Activated CD8-positive, alpha-beta T cell treated with anti-CD3 and anti-CD28 coated beads, Interleukin-2, amount 10 ng/mL, durations not matched to agents 7 days and 5 days (primary cell): Measurements from ENCODE around the gene POTEF. TPM values are rescaled to one million over a fixed set of nuclear protein-coding genes. Genes with fewer than 3 reads are reported as not detected.
"Not testable (repeated sequence)": the region's sequence is repeated elsewhere in the genome, so short reads cannot be mapped to it uniquely, and the experiment has no call there.

Experiments
- ATAC-seq: fragments of 150-1000 bp; cut with Tn5 transposase; one replicate; pipeline ENCODE4 v1.10.0; 2021; ENCODE audit warnings: moderate library complexity
- CTCF ChIA-PET: fragments of 350-600 bp; sonication (Branson Sonifier 250); formaldehyde crosslinking; loops from one replicate; lab custom pipeline; 2021; ENCODE audit warnings: antibody characterized with exemption; lab: Charles Lee
- POLR2A ChIA-PET: fragments of 350-600 bp; sonication (Branson Sonifier 250); formaldehyde crosslinking; loops from one replicate; lab custom pipeline; 2021; ENCODE audit warnings: antibody characterized with exemption; lab: Charles Lee
- DNase-seq: peaks from one replicate; pipeline ENCODE4 v3.0.0-alpha.2; 2020
- H3K27ac Mint-ChIP-seq: one replicate; pipeline ENCODE4 v1.8.0; 2021; ENCODE audit warnings: mild to moderate bottlenecking, mixed read lengths
- H3K27me3 Mint-ChIP-seq: one replicate; pipeline ENCODE4 v1.8.0; 2021; ENCODE audit warnings: low read depth, mixed read lengths
- H3K36me3 Mint-ChIP-seq: one replicate; pipeline ENCODE4 v1.8.0; 2021; ENCODE audit warnings: low read depth, mixed read lengths
- H3K4me1 Mint-ChIP-seq: one replicate; pipeline ENCODE4 v1.8.0; 2021; ENCODE audit warnings: low read depth, mixed read lengths
- H3K4me3 Mint-ChIP-seq: one replicate; pipeline ENCODE4 v1.8.0; 2021; ENCODE audit warnings: mild to moderate bottlenecking, mixed read lengths
- H3K9me3 Mint-ChIP-seq: one replicate; pipeline ENCODE4 v1.8.0; 2022; ENCODE audit warnings: mixed read lengths; ENCODE audit not compliant: insufficient read depth
- total RNA-seq, 2 experiments: library from RNA; stranded (reverse); gene quantifications; one replicate each; pipeline ENCODE4 v1.2.3, GENCODE V29; 2021

The POTEF gene
- total RNA-seq, 2 experiments from 2014 or later = not detected

DNA sequence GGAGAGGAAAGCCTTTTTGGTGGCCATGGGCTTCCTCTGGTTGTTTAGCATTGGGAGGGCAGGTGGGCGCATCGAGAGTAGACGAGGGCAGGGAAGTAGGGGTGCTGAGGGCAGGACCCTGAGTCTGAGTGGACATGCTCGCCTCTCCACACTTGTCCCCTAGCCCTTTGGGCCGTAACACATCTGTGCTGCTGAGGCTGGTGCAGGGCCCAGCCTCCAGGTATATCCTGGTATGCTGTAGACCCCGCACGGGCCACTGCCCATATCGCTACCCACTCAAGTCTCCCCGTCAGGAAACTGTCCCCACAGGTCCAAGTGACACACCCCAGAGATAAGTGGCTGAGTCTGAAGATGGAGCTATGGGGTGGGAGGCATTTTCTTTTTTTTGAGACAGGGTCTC is 29.6 kb upstream of the POTEF start:
- ATAC-seq (no peak), DNase-seq (no peak)
- H3K4me1 Mint-ChIP-seq = peaks cover 20% of the 10 kb centered on the region
- H3K27ac Mint-ChIP-seq = peak overlapping the region; percentile 79
- no peaks in the 10 kb centered on the region for H3K9me3 Mint-ChIP-seq
- POLR2A ChIA-PET = no interaction called here
- peaks cover 29% of the 10 kb centered on the region for H3K36me3 Mint-ChIP-seq
- no peak overlapping the region for H3K4me3 Mint-ChIP-seq
- no peaks in the 10 kb centered on the region for H3K27me3 Mint-ChIP-seq
- CTCF ChIA-PET = no interaction called here

DNA sequence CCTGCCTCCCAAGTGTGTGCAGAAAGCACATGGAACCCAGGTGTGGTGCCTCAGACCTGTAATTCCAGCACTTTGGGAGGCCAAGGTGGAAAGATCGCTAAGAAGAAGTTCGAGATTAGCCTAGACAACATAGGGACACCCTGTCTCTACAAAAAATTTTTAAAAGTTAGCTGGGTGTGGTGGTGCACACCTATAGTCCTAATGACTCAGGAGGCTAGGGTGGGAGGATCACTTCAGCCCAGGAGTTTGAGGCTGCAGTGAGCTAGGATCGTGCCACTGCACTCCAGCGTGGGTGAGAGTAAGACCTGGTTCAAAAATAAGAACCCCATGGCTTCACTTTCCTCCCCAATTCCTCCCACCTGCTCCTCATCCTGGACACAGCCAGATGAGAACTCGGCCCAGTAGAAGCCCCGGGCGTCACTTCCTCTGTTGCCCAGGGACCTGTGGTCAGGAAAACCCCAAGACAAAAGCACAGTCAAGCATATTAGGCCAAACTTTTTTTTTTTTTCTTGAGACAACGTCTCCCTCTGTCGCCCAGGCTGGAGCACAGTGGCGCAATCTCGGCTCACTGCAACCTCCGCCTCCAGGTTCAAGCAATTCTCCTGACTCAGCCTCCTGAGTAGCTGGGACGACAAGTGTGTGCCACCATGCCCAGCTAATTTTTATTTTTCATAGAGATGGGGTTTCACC is 28.9 kb upstream of the POTEF start:
- CTCF ChIA-PET, H3K27me3 Mint-ChIP-seq, DNase-seq, ATAC-seq, H3K4me3 Mint-ChIP-seq, H3K9me3 Mint-ChIP-seq, POLR2A ChIA-PET: not testable (repeated sequence)
- Mint-ChIP-seq H3K36me3 (peaks cover 32% of the 10 kb centered on the region), H3K4me1 (peaks cover 20% of the 10 kb centered on the region), H3K27ac (peak overlapping the region; percentile 79)

DNA sequence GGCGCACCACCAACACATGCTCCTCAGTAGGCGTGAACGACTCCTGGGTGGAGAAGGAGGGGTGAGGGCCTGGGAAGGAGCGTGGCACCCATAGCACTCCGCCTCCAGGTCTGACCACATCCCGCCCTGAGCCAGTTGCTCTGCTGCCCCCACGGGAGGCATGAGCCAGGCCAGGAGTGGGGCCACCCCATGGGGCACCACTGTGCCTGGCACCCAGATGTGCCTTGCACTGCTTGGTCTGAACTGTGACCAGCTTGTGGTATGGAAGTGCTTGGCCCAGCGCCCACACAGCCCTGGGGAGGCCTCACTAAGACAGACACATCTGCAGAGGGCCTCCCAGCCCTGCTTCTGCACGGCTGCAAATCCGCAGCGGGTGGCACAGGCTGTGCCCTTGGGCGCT is 28.3 kb upstream of the POTEF start:
- H3K27me3 Mint-ChIP-seq, H3K9me3 Mint-ChIP-seq, POLR2A ChIA-PET, H3K4me3 Mint-ChIP-seq, CTCF ChIA-PET, DNase-seq: not testable (repeated sequence)
- Mint-ChIP-seq H3K4me1 (peaks cover 20% of the 10 kb centered on the region), H3K36me3 (peaks cover 33% of the 10 kb centered on the region), H3K27ac (peak overlapping the region; percentile 79)
- ATAC-seq = peak; percentile 27

DNA sequence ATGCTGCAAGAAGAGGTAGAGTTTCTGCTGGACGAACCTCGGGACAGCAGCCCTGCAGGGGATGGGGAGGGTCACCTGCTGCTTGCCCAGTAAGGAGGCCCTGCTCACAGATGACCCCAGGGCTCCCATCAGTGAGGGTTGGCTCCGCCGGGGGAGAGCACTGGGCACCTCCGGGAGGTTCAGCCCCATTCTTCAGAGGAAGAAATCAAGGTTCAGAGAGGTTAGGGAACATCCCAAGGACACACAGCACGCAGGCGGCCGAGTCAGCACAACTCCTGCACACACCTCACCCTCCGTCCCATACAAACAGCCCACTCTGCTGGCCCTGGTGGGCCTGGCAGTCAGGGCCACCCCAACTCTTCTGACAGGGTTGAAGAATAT is 27.6 kb upstream of the POTEF start:
- peaks cover 33% of the 10 kb centered on the region for H3K36me3 Mint-ChIP-seq
- H3K27me3 Mint-ChIP-seq = no peaks in the 10 kb centered on the region
- peak overlapping the region; percentile 39 for H3K27ac Mint-ChIP-seq
- H3K9me3 Mint-ChIP-seq = no peaks in the 10 kb centered on the region
- no peak for ATAC-seq
- H3K4me1 Mint-ChIP-seq = peaks cover 20% of the 10 kb centered on the region
- POLR2A ChIA-PET = no interaction called here
- no peak overlapping the region for H3K4me3 Mint-ChIP-seq
- CTCF ChIA-PET = no interaction called here
- DNase-seq = no peak

DNA sequence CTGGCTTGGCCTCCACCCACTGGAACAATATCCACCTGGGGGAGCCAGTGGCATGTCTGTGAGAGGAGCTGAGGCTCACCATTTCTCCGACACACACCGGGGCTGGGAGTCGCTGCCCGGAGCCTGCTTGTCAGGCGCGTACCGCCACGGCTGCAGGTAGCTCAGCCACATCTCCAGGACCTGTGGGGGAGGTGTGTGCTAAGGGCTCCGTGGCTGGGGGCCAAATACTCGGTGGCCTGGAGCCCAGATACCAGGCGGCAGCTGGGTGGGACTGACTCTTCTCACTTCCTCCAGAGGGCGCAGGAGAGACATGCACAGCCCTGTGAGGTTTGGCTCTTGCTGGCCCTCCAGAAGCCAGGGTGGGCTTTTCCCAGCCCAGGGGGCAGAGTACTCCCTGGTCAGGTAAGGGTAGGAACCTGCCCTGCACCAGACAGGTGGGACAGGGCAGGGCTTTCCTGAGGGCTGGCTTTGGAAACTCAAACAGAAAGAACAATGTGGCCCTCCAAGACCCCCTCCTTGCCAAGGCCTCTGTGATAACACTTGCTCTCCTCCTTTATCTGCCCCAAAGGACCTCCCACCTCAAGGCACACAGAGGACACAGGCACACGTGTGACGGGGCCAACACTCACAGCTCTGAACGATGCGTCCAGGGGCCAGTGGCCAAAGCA is 27.1 kb upstream of the POTEF start:
- H3K9me3 Mint-ChIP-seq, H3K27ac Mint-ChIP-seq, CTCF ChIA-PET, H3K27me3 Mint-ChIP-seq, POLR2A ChIA-PET, ATAC-seq, H3K4me3 Mint-ChIP-seq: not testable (repeated sequence)
- H3K4me1 Mint-ChIP-seq = peaks cover 20% of the 10 kb centered on the region
- peak; percentile 55 for DNase-seq
- peaks cover 32% of the 10 kb centered on the region for H3K36me3 Mint-ChIP-seq

DNA sequence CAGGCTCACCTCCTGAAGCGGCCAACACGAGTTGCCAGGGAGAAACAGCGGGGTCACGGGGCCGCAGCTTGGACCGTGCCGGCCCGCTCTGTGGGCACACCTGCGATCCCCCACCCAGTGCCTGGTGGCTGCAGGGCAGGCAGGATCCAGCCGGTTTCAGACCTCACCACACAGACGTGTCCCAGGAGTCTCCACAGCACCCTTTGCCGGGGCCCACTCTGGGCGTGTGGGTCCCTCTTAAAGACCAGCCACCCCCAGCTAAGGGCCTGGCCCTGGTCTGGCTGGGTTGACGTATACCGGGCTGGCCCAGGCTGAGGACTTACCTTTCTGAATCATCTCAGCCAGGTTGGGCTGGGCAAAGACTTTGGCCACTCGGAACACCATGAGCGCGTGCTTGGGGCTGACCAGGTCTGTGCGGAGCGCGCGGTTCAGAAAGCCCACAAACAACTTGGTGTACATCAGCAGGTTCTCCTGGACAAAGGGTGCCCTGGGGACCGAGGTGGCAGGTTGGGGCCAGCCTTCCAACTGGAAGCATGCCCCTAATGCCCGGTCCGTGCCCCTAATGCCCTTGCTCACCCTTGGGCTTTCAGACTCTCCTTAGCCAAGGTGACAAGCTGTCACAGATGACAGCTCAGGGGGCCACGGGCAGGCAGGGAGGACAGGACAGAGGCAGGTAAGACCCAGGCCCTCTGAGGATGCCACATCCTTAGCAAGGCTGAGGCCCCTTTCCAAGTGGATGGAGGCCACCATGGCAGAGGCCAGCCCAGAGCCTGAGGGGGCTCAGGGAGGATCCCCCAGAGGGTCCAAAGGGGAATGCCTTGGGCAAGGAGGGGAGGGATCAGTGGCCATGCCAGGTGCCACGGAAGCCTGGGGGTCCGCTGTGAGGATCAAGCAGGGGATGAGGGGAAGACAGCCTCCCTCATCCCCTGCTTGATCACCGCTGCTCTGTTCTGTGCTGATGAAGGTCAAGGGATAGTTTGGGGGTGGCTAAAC is 26.0 kb upstream of the POTEF start:
- no peak for ATAC-seq
- ChIA-PET POLR2A (no interaction called here), CTCF (no interaction called here)
- no peak for DNase-seq
- Mint-ChIP-seq H3K27me3 (no peaks in the 10 kb centered on the region), H3K4me1 (peaks cover 17% of the 10 kb centered on the region), H3K9me3 (no peaks in the 10 kb centered on the region), H3K4me3 (no peak overlapping the region), H3K36me3 (peaks cover 32% of the 10 kb centered on the region), H3K27ac (no peak overlapping the region)

DNA sequence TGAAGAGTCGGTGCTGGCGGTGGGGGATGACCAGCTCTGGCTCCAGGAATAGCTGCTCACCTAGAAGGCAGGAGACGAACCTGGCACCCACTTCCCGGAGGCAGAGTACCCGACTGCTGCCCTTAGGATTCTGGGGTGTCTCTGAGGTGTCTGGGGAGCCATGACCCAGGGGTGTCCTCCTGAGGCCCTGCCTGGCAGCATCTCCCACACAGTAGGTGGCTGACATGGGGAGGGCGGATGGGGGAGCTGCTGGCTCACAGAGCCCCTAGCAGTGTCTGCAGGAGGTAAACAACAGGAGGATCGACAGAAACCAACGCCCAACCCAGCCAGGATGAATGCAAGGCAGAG is 25.4 kb upstream of the POTEF start:
- POLR2A ChIA-PET, H3K27me3 Mint-ChIP-seq, H3K27ac Mint-ChIP-seq, H3K9me3 Mint-ChIP-seq, H3K4me3 Mint-ChIP-seq, DNase-seq, ATAC-seq, CTCF ChIA-PET: not testable (repeated sequence)
- Mint-ChIP-seq H3K4me1 (peaks cover 17% of the 10 kb centered on the region), H3K36me3 (peaks cover 29% of the 10 kb centered on the region)

DNA sequence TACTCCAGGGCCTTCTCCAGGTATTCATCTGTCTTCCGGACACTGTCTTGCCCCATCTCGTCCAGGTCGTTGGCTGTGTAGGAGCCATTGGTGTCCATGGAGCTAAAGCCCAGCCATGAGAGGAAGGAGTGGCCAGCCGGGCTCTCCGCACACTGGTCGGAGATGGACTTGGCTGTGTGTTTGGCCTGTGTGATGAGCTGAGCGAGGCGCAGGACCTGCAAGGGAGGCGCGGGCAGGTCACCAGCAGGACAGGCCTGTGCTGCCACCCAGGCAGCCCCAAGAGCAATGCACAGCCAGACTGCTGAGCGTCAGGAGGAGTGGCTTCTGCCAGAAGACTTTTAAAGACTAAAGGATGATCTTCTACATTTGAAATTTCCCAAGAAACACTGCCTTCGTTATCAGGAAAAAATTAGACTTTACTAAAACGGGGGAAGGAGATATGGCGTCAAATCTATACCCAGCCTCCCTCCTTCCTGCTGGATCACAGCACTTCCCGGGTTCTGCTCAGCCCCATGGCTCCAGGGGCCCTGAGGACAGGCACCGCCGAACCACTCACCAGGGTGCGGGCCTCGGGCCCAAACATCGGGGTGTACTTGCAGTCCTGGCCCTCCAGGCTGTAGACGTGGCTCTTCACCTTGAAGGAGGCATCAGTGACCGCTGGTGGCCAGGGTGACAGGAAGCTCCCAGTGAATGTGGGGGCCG is 24.9 kb upstream of the POTEF start:
- CTCF ChIA-PET, POLR2A ChIA-PET, ATAC-seq, H3K27ac Mint-ChIP-seq, H3K9me3 Mint-ChIP-seq, H3K4me3 Mint-ChIP-seq, H3K27me3 Mint-ChIP-seq, DNase-seq: not testable (repeated sequence)
- Mint-ChIP-seq H3K4me1 (peaks cover 14% of the 10 kb centered on the region), H3K36me3 (peaks cover 29% of the 10 kb centered on the region)

DNA sequence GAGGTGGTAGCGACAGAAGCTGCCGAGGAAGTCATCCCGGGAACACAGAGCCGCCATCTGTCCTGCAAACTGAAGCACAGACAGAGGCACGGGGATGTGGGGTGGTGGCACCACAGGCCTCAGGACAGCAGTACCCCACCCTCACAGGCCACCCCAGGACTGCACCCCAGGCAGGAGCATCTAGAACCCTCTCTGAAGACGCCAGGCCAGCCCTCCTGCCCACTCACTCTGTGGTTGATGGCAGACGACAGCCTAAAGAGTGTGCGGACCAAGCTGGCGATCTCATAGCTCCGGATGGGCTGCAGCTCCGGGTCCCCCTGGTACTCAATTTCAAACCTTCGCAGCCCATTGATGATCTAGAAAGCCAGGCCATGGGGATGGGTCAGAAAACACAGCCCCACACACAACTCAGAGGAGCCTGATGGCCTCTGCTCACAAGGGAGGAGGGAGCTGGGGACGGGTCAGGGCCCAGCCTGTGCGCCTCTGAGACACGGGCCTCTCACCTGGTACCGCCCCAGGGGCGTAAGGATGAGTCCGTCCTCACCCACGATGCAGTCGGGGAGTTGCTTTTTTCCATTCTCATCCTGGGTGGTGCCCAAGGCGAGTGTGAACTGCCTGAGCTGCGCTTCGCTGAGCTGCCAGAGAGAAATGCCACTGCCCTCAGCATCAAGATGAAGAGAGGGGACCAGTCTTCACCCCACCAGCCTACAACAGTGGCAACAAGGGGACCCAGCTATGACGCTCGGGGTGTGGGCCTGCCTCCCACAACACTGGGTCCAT is 24.0 kb upstream of the POTEF start:
- Mint-ChIP-seq H3K9me3 (no peaks in the 10 kb centered on the region), H3K4me1 (peaks cover 12% of the 10 kb centered on the region), H3K36me3 (peaks cover 24% of the 10 kb centered on the region), H3K27ac (no peak overlapping the region), H3K27me3 (no peaks in the 10 kb centered on the region), H3K4me3 (no peak overlapping the region)
- DNase-seq = no peak
- CTCF ChIA-PET = no interaction called here
- no peak for ATAC-seq
- POLR2A ChIA-PET = no interaction called here

DNA sequence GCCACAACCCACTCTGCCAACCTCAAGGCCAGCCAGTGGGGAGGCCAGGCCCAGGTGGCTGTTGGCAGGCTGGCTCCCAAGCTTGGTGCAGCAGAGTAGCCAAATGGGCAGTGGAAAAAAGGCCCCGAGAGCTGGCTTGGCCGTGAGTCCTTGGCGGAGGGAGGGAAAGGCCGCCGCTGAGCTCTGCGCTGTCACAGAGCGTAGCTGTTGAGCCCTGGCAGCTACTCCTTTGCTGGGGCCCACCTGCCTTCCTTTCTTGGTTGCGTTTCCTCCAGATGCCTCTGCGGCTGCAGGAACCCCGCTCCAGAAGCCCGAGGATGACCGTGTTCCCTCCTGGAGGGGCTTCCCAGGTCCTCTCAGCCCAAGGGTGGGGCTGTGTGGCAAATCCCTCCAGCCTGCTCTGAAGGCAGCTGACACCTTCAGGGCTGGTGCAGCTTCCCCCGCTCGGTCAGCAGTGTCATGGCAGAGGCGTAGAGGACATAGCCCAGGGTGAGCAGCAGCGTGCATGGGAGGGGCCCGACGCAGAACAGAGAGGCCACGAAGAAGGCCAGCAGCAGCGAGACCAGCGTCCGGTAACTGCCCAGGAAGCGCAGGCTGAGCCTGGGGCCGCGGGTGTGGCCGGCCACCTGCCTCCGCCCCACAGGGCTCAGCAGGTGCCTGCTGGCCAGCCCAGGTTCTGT is 23.3 kb upstream of the POTEF start:
- H3K36me3 Mint-ChIP-seq = peaks cover 23% of the 10 kb centered on the region
- H3K27me3 Mint-ChIP-seq, H3K4me1 Mint-ChIP-seq, H3K4me3 Mint-ChIP-seq, DNase-seq, H3K27ac Mint-ChIP-seq, POLR2A ChIA-PET, H3K9me3 Mint-ChIP-seq, CTCF ChIA-PET, ATAC-seq: not testable (repeated sequence)

DNA sequence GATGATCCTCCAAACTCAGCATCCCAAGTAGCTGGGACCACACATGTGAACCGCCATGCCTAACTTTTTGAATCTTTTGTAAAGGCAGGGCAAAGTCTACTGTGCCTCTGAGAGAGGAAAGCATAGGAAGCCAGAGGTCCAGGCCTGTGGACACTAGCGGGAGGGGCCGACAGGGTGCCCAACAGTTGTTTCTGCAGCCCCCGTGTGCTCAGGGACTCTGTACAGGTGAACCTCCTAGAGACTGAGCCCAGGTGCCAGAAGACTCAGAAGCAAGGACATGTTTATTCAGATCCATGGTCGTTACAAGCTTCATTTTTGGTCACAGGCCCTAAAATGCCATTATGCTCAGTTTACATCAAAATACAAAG is 22.1 kb upstream of the POTEF start:
- H3K4me3 Mint-ChIP-seq, H3K9me3 Mint-ChIP-seq, POLR2A ChIA-PET, ATAC-seq, H3K4me1 Mint-ChIP-seq, CTCF ChIA-PET, DNase-seq, H3K27me3 Mint-ChIP-seq, H3K27ac Mint-ChIP-seq: not testable (repeated sequence)
- peaks cover 21% of the 10 kb centered on the region for H3K36me3 Mint-ChIP-seq
